ENCODE results near the gene SERTAD2.

SERTAD2 gene

DNA sequence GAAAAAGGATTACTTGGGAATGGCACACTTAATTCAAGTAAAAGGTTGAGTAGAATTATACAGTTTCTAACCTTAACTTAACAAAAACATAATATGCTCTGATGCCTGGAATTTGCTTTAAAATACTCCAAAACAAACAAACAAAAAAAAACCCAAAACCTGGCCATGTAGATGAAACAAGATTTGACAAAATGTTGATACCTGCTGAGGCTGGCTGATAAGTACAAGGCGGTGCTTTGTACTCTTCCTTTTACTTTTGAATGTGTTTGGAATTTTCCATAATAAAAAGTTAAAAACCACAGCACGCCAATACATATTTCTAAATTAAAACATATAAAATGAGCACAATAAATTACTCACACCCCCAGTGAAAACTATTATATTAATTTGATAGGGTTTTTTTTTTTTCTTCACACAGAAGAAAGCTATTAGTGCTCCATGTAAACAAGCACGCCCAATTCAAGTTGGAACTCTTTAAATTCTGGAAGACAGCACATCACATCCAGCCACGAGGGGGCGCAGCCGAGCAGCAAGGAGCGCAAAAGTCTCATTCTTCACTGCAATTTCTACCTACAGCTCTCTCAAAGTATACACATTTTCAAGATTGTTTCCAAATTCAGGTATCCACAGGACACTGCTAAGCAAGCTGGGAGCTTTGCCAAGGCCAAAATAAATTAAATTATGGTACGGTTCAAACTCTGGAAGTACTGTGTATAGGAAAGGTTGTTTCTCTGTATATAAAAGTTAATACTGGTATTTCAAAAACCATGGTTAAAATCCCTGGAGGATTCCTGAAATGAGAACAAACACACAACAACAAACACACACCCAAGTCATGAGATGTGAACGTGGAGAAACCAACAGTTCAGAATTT lies 7.5 kb downstream of the SERTAD2 start:
- DNase-seq, result peak; percentile 86 to 91 (median 91)

DNA sequence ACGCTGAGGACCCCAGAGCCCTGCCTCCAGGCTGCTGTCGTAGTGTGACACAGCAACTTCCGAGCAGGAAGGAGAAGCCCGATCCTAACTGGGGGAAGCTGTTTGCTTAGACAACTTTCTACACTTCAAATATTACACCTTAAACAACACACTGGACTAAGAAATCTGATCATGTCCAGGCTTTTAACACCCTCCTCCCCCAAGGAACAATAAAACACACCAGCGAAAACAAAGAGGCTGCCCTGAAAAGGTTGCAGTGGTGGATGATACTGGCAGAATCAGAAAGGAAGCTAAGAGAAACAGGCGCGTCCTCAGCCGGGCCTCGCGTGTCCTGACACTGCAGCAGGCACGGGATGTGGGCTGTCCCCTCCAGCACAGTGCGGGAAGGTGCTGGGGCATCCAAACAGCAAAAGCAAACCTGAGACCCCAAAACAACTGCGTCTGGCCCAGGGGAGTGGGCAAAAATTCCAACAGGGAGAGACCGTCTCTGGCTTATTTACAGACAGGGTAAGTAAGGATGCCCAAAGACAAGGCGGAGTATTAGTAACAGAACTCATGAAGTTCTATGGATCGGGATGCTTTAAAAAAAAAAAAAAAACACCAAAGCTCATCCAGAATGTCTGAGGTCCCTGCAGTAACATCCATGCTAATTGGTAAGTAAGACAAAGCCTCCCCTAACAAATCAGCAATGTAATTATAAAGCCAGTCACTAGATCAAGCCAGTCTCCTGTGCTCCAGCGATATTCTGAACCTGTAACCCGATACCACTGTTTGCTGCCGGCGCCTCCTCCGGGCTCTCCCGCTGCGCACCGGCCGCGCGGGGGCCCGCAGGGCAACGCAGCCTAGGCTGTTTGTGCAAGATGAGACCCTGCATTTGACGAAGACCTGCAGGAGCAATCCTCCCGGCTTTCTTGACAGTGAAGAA lies 9.0 kb downstream of the SERTAD2 start:
- peak; percentile 79 to 88 (median 83) for DNase-seq

GRCh38 chr2:64643838-64644457 lies 9.8 kb downstream of the SERTAD2 start:
- DNase-seq, result no peak

GRCh38 chr2:64641599-64641998 lies 12.1 kb downstream of the SERTAD2 start:
- no peak for DNase-seq

DNA sequence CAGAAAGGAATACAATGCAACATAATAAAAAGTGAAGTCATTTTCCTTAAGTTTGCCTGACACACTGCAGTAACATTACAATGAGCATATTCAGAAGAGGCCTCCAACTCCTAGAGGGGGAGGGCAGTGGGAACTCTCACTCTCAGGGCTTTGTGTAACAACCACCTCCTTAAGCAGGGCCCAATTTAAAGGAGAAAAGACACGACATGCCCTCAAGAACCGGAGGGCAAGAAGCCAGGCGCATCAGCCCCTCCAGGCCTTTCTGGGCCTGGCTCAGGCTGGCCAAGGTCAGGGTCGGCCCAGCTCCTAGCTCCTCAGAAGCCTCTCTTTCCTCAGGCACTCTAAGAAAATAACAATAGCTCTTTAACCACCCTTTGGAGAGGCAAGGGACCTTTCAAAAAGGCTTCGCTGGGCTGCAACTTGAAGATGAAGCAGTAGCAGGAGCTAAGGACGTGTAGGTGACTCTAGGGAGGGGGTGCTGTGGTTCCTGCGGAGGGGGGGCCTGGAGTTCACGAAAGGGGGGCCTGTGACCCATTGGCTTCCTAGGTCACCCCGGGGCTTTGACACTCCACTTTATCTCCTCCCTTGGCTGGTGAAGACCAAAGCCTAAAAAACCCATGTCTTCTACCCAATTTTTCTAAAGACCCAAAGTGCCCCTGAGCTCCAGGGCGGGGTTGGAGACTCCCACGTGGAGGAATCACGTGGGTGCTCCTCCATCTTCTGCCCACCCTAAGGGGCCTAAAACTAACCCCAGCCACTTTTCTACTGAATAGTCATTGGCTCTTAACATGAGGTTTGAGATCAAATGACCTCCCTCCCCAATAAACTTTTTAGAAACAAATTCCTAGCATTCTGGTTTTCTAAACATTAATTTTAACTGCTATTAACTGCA lies 13.3 kb downstream of the SERTAD2 start:
- DNase-seq, result no peak

GRCh38 chr2:64639691-64640090 lies 14.0 kb downstream of the SERTAD2 start:
- no peak for DNase-seq

DNA sequence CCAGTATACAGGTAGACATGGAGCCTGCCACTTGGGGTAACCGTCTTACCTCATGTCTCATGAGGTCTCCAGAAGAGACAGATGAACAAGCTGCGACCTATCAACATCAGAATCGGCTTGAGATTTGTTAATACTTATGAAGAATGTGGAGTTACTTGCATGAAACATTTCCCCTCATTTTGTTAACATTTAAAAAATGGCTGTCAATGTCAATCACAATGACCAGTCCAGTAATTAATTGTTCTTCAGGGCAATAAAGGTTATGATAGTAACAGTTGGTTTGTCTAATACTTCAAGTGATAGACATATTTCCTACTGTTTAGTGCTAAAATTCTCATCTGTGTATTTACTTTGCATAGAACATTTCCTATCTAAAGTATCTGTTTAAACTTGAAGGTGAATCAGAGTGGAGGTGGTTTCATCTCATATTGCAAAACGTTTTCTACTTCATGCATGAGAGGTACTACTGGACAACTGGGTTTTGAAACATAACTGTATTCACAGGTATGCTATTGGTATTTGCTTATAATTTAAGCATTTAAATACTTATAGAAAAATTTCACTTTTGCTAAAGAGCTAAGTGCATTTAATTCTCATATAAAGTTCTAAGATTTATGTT lies 15.1 kb downstream of the SERTAD2 start:
- DNase-seq, result no peak

GRCh38 chr2:64637931-64638330 lies 15.8 kb downstream of the SERTAD2 start:
- DNase-seq, result peak in 2 of 3 donors; percentile 42 to 45

GRCh38 chr2:64637000-64637635 lies 16.6 kb downstream of the SERTAD2 start:
- no peak for DNase-seq

GRCh38 chr2:64635976-64636911 lies 17.5 kb downstream of the SERTAD2 start:
- peak; percentile 49 to 68 (median 49) for DNase-seq

GRCh38 chr2:64634345-64635267 lies 19.1 kb downstream of the SERTAD2 start:
- DNase-seq, result peak; percentile 59 to 65 (median 61)

DNA sequence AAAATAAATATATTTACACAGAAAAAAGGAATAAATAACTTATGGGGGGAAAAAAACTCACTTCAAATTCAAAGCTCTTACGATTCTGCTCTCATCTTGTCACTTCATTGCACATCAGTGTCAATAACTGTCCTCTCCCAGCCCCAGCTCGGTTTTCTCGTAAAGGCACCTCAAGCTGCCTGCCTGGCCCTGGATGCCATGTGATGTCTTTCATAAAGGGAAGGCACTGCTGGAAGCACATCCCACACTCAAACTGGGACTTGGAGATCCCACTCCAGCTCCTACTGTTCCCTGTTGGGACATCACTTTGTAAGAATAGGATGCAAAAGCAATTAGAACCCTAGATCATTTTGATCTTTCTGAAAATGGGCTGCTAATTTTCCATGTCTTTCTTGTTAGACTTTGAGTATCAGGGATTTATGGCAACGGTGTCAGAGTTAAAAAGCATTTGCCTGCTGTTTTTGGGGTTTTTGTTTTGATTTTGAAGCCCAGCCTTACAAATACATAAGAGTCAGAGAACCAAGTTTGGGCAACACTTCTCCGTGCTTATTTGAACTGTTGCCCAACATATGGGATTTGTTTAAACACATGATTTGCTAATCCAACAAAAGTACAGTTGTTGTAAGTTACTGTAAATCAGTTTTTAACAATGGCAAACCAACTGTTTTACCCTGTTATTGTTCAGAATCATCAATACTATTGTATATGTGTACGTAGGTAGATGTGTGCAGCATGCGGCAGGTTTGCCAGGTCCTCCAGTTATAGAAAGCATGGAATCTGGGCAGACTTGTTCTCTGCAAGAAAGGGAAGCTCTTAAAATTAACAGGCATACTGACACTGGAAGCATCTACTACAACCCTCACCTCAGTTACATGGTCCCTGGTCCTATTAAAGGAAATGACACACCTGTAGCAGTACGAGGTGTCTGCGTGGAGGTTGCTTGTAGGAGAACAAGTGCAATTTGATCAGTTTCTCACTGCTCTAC lies 20.6 kb downstream of the SERTAD2 start:
- no peak for DNase-seq

GRCh38 chr2:64631771-64632170 lies 21.9 kb downstream of the SERTAD2 start:
- DNase-seq, result no peak

GRCh38 chr2:64630752-64631151 lies 23.0 kb downstream of the SERTAD2 start:
- DNase-seq, result no peak

GRCh38 chr2:64629875-64630274 lies 23.8 kb downstream of the SERTAD2 start:
- no peak for DNase-seq

- no peak for DNase-seq
Measured at GRCh38 chr2:64629329-64629781, 24.4 kb downstream of the SERTAD2 start.
